ENCODE data around the gene SOWAHA. TPM values are rescaled to one million over a fixed set of nuclear protein-coding genes. Genes with fewer than 3 reads are reported as not detected.
A peak's percentile ranks its signal among the peaks of the same experiment; 100 is the strongest.
"Not testable (repeated sequence)": the region's sequence is repeated elsewhere in the genome, so short reads cannot be mapped to it uniquely, and the experiment has no call there.

Gene SOWAHA
- total RNA-seq, 1 experiment from 2014 or later, result not detected

GRCh38 chr5:132849347-132849746 is 36.2 kb downstream of the SOWAHA start:
- DNase-seq (ENCODE audit: low read depth), result no peak

DNA sequence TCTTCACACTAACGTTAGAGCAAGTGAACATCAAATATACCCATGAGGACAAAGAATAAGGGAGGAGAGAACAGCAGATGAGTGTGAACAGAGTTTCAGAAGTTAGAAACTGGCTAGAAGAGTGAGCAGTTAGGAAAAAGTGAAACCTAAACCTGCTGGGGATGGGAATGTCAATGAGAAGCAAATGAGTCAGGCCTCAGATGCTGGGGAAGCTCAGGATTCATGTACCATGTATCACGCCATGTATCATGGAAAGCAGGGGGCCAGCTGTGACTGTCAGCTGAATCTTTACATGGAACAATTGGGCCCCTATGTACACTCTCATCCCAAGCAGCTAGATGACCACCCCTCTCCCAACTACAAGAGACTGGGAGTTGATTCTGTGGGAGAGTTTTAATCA is 37.0 kb downstream of the SOWAHA start:
- peak; percentile 57 for DNase-seq (ENCODE audit: low read depth)

DNA sequence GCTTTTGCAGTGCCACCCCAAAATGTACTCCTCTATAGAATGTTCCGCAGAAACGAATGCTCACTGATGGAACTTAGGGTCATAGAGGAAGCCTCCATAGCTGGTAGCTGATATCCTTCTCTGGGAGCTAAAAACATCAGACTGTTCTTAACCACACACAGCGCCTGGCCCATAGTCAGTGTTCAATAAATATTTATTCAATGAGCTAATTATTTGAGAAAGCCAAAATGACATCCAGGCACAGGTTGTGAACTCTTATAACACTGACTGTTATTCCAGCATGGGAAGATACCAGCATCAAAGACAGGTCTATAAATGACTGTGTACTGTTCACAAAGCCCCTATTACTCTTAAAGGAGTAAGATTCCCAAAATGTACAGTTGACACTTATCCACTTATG is 40.2 kb downstream of the SOWAHA start:
- no peak for DNase-seq (ENCODE audit: low read depth)

DNA sequence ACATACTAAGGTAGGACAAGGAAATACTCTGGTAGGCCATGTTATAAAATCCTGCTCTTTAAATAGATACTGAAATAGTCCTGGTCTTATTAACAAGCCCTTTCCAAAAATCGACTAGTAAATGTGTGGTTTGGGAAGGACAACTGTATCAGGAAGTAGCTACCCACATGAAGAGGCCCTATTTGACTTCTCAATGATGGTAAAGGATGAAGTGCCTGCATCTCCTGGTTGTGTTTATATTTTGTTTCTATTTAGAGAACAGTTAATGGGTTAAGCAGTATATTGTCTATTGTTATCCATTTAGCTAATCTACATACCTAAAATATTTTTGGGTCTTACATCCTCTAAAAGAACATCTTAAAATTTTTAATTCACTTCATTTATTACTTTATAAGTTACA is 40.7 kb downstream of the SOWAHA start:
- no peak for DNase-seq (ENCODE audit: low read depth)

- DNase-seq (ENCODE audit: low read depth), result no peak
Observed at GRCh38 chr5:132854301-132854700, 41.2 kb downstream of the SOWAHA start.

GRCh38 chr5:132854992-132855391 is 41.9 kb downstream of the SOWAHA start:
- not testable (repeated sequence) for DNase-seq (ENCODE audit: low read depth)

GRCh38 chr5:132856011-132856410 is 42.9 kb downstream of the SOWAHA start:
- DNase-seq (ENCODE audit: low read depth), result no peak

- DNase-seq (ENCODE audit: low read depth), result peak; percentile 27
Observed at GRCh38 chr5:132859889-132860437, 46.9 kb downstream of the SOWAHA start.

GRCh38 chr5:132860742-132861141 is 47.6 kb downstream of the SOWAHA start:
- DNase-seq (ENCODE audit: low read depth), result no peak

GRCh38 chr5:132865668-132866341 is 52.7 kb downstream of the SOWAHA start:
- DNase-seq (ENCODE audit: low read depth), result no peak

Small RNAs within 50 kb of the gene (small RNA-seq; reads per million reads assigned to genes)
- not detected for gene RNA5SP192

Other genes with a start within 250 kb of the SOWAHA start
- not detected in 2 replicates for gene IL13, start 155.1 kb upstream of the SOWAHA start, total RNA-seq (2014; rRNA removed; shearing (Covaris generic))
- gene IL4, start 139.3 kb upstream of the SOWAHA start, total RNA-seq (2014; rRNA removed; shearing (Covaris generic)), result not detected in 2 replicates
- 2.9 and 3.6 TPM in 2 replicates for gene KIF3A, start 75.8 kb upstream of the SOWAHA start, total RNA-seq (2014; rRNA removed; shearing (Covaris generic))
- gene CCNI2, start 65.9 kb upstream of the SOWAHA start, total RNA-seq (2014; rRNA removed; shearing (Covaris generic)), result not detected in 2 replicates
- 41.6 and 50.9 TPM in 2 replicates for gene SEPTIN8, start 36.1 kb upstream of the SOWAHA start, total RNA-seq (2014; rRNA removed; shearing (Covaris generic))
- gene SHROOM1, start 17.3 kb downstream of the SOWAHA start, total RNA-seq (2014; rRNA removed; shearing (Covaris generic)), result 9.3 and 10.3 TPM in 2 replicates
- gene GDF9, start 53.2 kb downstream of the SOWAHA start, total RNA-seq (2014; rRNA removed; shearing (Covaris generic)), result 0.21 TPM in 1 of 2 replicates, not detected in the other
- gene UQCRQ, start 53.3 kb downstream of the SOWAHA start, total RNA-seq (2014; rRNA removed; shearing (Covaris generic)), result 201 and 373 TPM in 2 replicates
- 0.21 and 0.77 TPM in 2 replicates for gene LEAP2, start 60.4 kb downstream of the SOWAHA start, total RNA-seq (2014; rRNA removed; shearing (Covaris generic))
- 20.0 and 26.7 TPM in 2 replicates for gene AFF4, start 150.3 kb downstream of the SOWAHA start, total RNA-seq (2014; rRNA removed; shearing (Covaris generic))
- 13.9 and 18.1 TPM in 2 replicates for gene ZCCHC10, start 213.2 kb downstream of the SOWAHA start, total RNA-seq (2014; rRNA removed; shearing (Covaris generic))
- gene HSPA4, start 238.7 kb downstream of the SOWAHA start, total RNA-seq (2014; rRNA removed; shearing (Covaris generic)), result 131 and 161 TPM in 2 replicates